RWPE2 (cell line): ENCODE data around the gene NAMPT.

Experiments
- ATAC-seq: fragments of 200-7000 bp; cut with Tn5 transposase; 3 replicates; pipeline ENCODE4 v1.9.1; 2021; ENCODE audit warnings: low read depth
- DNase-seq: peaks from one replicate; pipeline ENCODE4 v3.0.0-alpha.2; 2020; ENCODE audit warnings: low spot score
- H3K27ac ChIP-seq: fragments of 450-650 bp; 2 replicates; pipeline ENCODE4 v1.5.1; 2017; ENCODE audit warnings: mild to moderate bottlenecking; ENCODE audit not compliant: poor library complexity, severe bottlenecking
- H3K27me3 ChIP-seq: fragments of 250-450 bp; sonication (Bioruptor Pico); 2 replicates; pipeline ENCODE4 v1.5.1; 2021; ENCODE audit warnings: mild to moderate bottlenecking, moderate library complexity; ENCODE audit not compliant: insufficient read depth, poor library complexity, severe bottlenecking
- H3K36me3 ChIP-seq: fragments of 250-450 bp; sonication (Bioruptor Pico); 2 replicates; pipeline ENCODE4 v1.5.1; 2020; ENCODE audit warnings: low read depth, mild to moderate bottlenecking, moderate library complexity
- H3K4me1 ChIP-seq: fragments of 250-450 bp; sonication (Bioruptor Pico); 2 replicates; pipeline ENCODE4 v1.5.1; 2021; ENCODE audit warnings: mild to moderate bottlenecking, moderate library complexity; ENCODE audit not compliant: insufficient read depth, poor library complexity, severe bottlenecking
- H3K4me3 ChIP-seq: fragments of 250-450 bp; sonication (Bioruptor Pico); 2 replicates; pipeline ENCODE4 v1.5.1; 2021; ENCODE audit warnings: mild to moderate bottlenecking, moderate library complexity; ENCODE audit not compliant: severe bottlenecking
- H3K9me3 ChIP-seq: fragments of 250-450 bp; sonication (Bioruptor Pico); 2 replicates; pipeline ENCODE4 v1.5.1; 2021; ENCODE audit warnings: mild to moderate bottlenecking, moderate library complexity; ENCODE audit not compliant: severe bottlenecking
- TF ChIP-seq, protein P1 (sequence below): fragments of 450-650 bp; IDR thresholded peaks from one replicate; pipeline ENCODE4 v1.5.1; 2017; ENCODE audit warnings: mild to moderate bottlenecking, moderate library complexity; ENCODE audit not compliant: poor library complexity, severe bottlenecking

Gene NAMPT

DNA sequence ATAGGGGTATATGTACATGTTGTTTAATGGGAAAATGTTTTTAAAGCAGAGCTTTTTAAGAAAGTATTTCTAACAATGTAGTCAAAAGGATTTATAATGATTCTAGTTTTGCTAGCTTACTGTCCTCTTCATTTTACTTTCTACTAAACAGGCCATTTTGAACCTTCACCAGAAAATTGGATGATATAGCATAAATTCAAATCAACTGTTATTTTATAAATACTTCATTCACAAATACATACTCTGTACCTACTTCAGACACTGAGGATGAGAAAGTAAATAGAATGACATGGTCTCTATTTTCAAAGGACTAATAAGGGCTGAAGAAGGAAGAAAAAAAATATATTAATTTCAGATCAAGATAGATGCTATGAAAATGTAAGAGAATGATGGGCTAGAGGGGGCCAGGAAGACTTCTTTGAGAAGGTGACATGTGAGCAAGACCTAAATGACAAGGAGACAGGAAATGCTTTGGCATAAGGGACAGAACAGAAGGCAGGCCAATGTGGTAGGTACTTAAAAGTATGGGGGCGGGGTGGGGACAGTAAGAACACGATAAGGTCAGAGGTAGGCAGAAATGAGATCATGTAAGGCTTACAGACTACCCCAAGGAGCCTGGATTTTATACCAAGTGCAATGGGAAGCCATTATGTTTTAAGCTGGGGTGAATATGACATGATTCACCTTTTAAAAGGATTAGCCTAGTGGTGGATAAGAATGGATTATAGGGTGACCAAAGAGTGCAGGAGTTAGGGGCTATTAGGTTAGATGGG is 5.2 kb downstream of the NAMPT start:
- no peak overlapping the region for H3K4me3 ChIP-seq
- ATAC-seq: no peak
- peaks cover 57% of the 10 kb centered on the region for H3K36me3 ChIP-seq
- TF ChIP-seq, protein P1, sequence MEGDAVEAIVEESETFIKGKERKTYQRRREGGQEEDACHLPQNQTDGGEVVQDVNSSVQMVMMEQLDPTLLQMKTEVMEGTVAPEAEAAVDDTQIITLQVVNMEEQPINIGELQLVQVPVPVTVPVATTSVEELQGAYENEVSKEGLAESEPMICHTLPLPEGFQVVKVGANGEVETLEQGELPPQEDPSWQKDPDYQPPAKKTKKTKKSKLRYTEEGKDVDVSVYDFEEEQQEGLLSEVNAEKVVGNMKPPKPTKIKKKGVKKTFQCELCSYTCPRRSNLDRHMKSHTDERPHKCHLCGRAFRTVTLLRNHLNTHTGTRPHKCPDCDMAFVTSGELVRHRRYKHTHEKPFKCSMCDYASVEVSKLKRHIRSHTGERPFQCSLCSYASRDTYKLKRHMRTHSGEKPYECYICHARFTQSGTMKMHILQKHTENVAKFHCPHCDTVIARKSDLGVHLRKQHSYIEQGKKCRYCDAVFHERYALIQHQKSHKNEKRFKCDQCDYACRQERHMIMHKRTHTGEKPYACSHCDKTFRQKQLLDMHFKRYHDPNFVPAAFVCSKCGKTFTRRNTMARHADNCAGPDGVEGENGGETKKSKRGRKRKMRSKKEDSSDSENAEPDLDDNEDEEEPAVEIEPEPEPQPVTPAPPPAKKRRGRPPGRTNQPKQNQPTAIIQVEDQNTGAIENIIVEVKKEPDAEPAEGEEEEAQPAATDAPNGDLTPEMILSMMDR: no peak
- H3K9me3 ChIP-seq: no peaks in the 10 kb centered on the region
- H3K4me1 ChIP-seq: peaks cover 28% of the 10 kb centered on the region
- no peaks in the 10 kb centered on the region for H3K27me3 ChIP-seq
- H3K27ac ChIP-seq: no peak overlapping the region
- no peak for DNase-seq

DNA sequence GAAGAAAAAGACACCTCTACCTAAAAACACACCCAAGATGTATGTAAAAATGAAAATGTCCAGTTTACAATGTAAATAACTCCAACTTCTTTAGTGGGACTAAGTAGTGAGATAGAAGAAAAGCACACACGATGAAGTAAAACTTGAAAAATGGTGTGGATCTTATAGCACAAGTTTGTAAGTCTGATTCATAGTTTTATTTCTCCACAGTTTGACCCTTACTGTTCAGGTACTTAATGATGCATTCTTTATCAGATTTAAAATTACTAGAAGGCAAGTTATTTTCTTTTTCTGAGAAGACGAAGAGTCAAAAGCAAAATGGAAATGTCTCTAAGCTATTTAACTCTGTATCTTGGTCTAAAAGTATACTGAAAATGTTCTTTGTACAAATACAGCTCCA is 6.1 kb downstream of the NAMPT start:
- H3K36me3 ChIP-seq: peaks cover 66% of the 10 kb centered on the region
- TF ChIP-seq, protein P1: no peak
- no peak overlapping the region for H3K27ac ChIP-seq
- ATAC-seq (no peak), DNase-seq (no peak)
- no peak overlapping the region for H3K4me3 ChIP-seq
- H3K9me3 ChIP-seq: no peaks in the 10 kb centered on the region
- peaks cover 28% of the 10 kb centered on the region for H3K4me1 ChIP-seq
- no peaks in the 10 kb centered on the region for H3K27me3 ChIP-seq

DNA sequence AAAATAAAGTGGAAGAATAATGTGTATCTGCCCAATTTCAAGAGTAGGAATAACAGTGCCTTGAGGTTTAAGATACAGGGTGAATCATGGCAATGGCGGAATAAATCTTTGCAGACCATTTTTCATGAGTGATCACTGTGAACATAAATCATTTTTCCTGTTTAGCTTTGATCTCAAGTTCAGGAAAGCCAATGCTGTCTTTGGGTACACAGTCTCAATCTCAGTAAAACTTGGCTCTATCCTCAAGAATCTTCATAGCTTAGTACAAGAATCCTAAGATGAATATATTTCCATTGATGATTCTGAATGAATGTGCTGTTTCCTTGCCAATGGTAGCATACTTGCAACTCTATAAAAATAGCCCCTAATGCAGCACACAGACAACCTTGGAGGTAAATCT is 6.8 kb downstream of the NAMPT start:
- Histone ChIP-seq H3K27ac (no peak overlapping the region), H3K36me3 (peaks cover 73% of the 10 kb centered on the region), H3K4me1 (peaks cover 27% of the 10 kb centered on the region), H3K4me3 (no peak overlapping the region), H3K27me3 (no peaks in the 10 kb centered on the region), H3K9me3 (no peaks in the 10 kb centered on the region)
- ATAC-seq: no peak
- no peak for DNase-seq
- TF ChIP-seq, protein P1: no peak

DNA sequence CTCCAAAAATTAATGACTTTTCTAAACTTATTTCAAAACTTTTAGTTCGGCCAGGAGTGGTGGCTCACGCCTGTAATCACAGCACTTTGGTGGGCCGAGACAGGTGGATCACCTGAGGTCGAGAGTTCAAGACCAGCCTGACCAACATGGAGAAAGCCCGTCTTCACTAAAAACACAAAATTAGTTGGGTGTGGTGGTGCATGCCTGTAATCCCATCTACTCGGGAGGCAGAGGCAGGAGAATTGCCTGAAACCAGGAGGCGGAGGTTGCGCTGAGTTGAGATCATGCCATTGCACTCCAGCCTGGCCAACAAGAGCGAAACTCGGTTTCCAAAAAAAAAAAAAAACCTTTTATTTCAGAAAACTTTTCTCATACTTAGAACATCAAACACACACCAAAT is 8.3 kb downstream of the NAMPT start:
- TF ChIP-seq, protein P1: no peak
- H3K27me3 ChIP-seq: no peaks in the 10 kb centered on the region
- no peak overlapping the region for H3K27ac ChIP-seq
- peaks cover 81% of the 10 kb centered on the region for H3K36me3 ChIP-seq
- ATAC-seq (no peak), DNase-seq (no peak)
- H3K4me3 ChIP-seq: no peak overlapping the region
- peaks cover 14% of the 10 kb centered on the region for H3K4me1 ChIP-seq
- H3K9me3 ChIP-seq: no peaks in the 10 kb centered on the region

DNA sequence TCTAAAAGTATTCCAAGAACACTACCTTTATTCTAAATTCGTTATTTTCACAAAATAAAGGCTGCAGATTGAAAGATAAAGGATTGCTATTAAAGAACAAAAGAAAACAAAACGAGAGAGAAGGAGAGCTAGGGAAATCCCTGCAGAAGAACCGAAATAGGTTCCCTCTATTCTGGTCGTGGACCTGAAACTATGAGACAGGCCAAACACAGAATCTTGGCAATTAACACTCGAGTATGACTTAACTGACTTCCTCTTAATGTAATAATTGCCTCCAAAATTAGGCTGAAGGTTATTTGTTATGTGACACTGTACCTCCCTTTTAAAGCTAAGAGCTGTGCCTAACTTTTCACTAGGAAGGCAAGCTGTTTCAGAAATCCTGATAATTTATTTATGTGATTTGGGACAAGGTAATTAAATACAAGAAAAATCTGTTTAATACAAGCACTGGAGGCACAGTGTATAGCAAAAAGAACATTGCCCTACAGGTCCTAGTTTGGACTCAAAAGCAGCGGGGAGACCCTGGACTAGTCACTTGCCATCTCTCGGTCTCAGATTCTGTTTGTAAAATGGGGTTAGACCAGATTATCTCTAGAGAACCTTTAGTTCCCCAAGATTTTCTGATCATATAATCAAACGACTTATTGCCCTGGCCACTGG is 11.6 kb downstream of the NAMPT start:
- no peak overlapping the region for H3K27ac ChIP-seq
- DNase-seq: no peak
- H3K27me3 ChIP-seq: no peaks in the 10 kb centered on the region
- TF ChIP-seq, protein P1: no peak
- peaks cover 100% of the 10 kb centered on the region for H3K36me3 ChIP-seq
- H3K9me3 ChIP-seq: no peaks in the 10 kb centered on the region
- no peaks in the 10 kb centered on the region for H3K4me1 ChIP-seq
- H3K4me3 ChIP-seq: no peak overlapping the region
- ATAC-seq: no peak
